Testis (tissue), 3 donors: ENCODE measurements around the gene SARM1. TPM values are rescaled to one million over a fixed set of nuclear protein-coding genes. Genes with fewer than 3 reads are reported as not detected.

Experiments
- DNase-seq: peaks from one replicate; pipeline ENCODE4 v3.0.0-alpha.2; 2019
- H3K27ac ChIP-seq, 2 donors: fragments of 200-600 bp; sonication (generic); one replicate each; pipeline ENCODE4 v1.5.1; 2019
- H3K27me3 ChIP-seq: fragments of 200-600 bp; sonication (generic); one replicate; pipeline ENCODE4 v1.5.1; 2019
- H3K36me3 ChIP-seq: fragments of 200-600 bp; sonication (generic); one replicate; pipeline ENCODE4 v1.5.1; 2017; ENCODE audit warnings: low read depth; ENCODE audit errors: missing control alignments
- H3K4me1 ChIP-seq: fragments of 200-600 bp; sonication (generic); one replicate; pipeline ENCODE4 v1.5.1; 2019
- H3K4me3 ChIP-seq, 2 donors: fragments of 200-600 bp; sonication (generic); one replicate each; pipeline ENCODE4 v1.5.1; 2017 to 2019
- H3K9me3 ChIP-seq: fragments of 200-600 bp; sonication (generic); one replicate; pipeline ENCODE4 v1.5.1; 2017
- POLR2A ChIP-seq: fragments of 450-650 bp; IDR thresholded peaks from one replicate; pipeline ENCODE4 v1.6.1; 2017; ENCODE audit warnings: antibody characterized with exemption, mild to moderate bottlenecking, moderate library complexity
- WGBS, 2 donors: methylation state at CpG; one replicate each; pipeline ENCODE4 v1.1.5; 2018; 5-methylcytosine and 5-hydroxymethylcytosine counted together
- intact Hi-C: fragments of 100-400 bp; cut with DNase I; formaldehyde crosslinking; loops from one replicate; pipeline ENCODE4 v1.15.1; 2023; ENCODE audit warnings: low total_unique reads
- polyA plus RNA-seq: library from polyadenylated mRNA; stranded (reverse); fragments of 350-450 nt; fragmentation: Illumina TruSeq; extraction: RNeasy Lipid Tissue Mini Kit (QIAGEN cat#74804); gene quantifications from one replicate; pipeline ENCODE4 v1.2.3, GENCODE V29; 2014; ENCODE audit warnings: low read depth, low replicate concordance; ENCODE audit not compliant: insufficient read depth
- total RNA-seq, 2 donors: library from RNA; depleted of rRNA; stranded (reverse); fragments of >200 nt; gene quantifications; one replicate each; pipeline ENCODE4 v1.2.3, GENCODE V29; 2016
- TF ChIP-seq, protein P1 (sequence below), 3 experiments: fragments of 450-650 bp in 2 of 3; fragments of 200-600 bp in 1 of 3; sonication (generic) in 1 of 3; IDR thresholded peaks; one replicate each; pipeline ENCODE4 v1.5.1; 2016 to 2019; ENCODE audit warnings: antibody characterized with exemption in 3 of 3, mild to moderate bottlenecking in 2 of 3, moderate library complexity in 1 of 3

SARM1 gene
- total and polyA plus RNA-seq, 3 donors from 2014 or later, result 6.6 to 19.9 (median 18.6) TPM

DNA sequence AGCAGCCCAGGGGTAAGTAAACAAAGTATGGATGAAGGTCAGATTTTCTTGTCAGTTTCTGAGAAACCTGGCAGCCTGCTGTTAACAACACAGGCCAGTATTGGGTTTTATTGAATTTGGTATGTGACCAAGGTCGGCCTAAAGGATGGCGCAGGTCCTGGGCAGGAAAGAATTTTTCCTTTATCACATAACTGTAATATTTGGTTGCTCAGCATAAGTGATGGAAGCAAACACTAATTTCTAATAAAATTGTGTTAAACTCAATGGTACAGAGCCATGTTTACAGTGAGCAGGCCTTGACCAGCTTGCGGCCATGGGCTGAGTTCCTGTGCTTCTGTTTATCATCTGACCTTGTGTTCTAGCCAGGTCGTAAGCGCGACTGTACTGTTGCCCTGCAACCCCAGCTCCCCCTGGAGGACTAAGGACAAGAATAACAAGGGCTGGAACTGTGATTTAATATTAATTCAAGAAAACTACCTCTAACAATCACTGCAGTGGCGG is 24.7 kb upstream of the SARM1 start:
- no peaks in the 10 kb centered on the region for H3K36me3 ChIP-seq

DNA sequence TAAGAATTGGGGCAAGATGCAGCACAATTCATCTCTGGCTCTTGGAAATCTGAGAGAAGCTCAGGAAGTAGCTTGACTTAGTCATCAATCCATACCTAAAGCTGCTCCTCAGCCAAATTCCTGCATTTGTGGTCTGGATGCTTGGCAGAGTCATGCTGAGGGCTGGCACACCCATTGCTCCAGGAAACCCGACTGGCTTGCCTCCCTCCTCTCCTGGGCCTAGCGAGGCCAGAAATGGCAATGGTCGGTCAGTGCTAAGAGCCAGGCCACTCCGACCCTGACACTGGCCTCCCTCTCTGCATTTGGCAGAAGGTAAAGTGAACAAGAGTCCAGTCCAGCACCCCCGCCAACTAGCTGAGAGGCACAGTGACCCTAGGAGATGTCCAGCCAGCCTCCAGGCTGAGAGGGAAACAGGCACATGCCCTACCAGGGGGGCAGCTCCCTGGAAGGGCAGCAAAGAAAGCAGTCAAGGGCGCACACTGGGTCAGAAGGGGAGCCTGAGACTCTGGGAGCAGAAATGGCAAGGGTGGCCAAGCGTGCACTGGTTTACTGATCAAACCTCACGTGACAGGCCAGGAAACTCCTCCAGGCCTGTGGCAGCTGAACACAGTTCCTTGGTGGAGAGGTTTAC is 24.1 kb upstream of the SARM1 start:
- WGBS, 2 donors, result 59 to 70% methylated on average over 6 to 8 of the region's 8 CpGs
- intact Hi-C loops, result no loop called here
- Histone ChIP-seq H3K4me3 (no peak overlapping the region), H3K9me3 (no peaks in the 10 kb centered on the region), H3K36me3 (no peaks in the 10 kb centered on the region), H3K27ac (peak overlapping the region; percentile 15 to 47), H3K4me1 (peaks cover 25% of the 10 kb centered on the region), H3K27me3 (no peaks in the 10 kb centered on the region)
- no peak for TF ChIP-seq POLR2A
- TF ChIP-seq, protein P1, sequence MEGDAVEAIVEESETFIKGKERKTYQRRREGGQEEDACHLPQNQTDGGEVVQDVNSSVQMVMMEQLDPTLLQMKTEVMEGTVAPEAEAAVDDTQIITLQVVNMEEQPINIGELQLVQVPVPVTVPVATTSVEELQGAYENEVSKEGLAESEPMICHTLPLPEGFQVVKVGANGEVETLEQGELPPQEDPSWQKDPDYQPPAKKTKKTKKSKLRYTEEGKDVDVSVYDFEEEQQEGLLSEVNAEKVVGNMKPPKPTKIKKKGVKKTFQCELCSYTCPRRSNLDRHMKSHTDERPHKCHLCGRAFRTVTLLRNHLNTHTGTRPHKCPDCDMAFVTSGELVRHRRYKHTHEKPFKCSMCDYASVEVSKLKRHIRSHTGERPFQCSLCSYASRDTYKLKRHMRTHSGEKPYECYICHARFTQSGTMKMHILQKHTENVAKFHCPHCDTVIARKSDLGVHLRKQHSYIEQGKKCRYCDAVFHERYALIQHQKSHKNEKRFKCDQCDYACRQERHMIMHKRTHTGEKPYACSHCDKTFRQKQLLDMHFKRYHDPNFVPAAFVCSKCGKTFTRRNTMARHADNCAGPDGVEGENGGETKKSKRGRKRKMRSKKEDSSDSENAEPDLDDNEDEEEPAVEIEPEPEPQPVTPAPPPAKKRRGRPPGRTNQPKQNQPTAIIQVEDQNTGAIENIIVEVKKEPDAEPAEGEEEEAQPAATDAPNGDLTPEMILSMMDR (IDR thresholded peaks at IDR 0.05), result no peak
- DNase-seq, result peak; percentile 44

More for the DNA sequence above, 24.7 kb upstream of the SARM1 start:
- no peaks in the 10 kb centered on the region for H3K9me3 ChIP-seq
- H3K27ac ChIP-seq, result peak overlapping the region; percentile 39 to 47
- intact Hi-C loops, result no loop called here
- H3K4me1 ChIP-seq, result peaks cover 25% of the 10 kb centered on the region
- TF ChIP-seq, protein P1 (IDR thresholded peaks at IDR 0.05), result peak; percentile 27 to 54 (median 32)
- no peak for TF ChIP-seq POLR2A
- peak; percentile 81 for DNase-seq
- WGBS, 2 donors, result 38 to 58% methylated on average over 7 of the region's 7 CpGs
- no peaks in the 10 kb centered on the region for H3K27me3 ChIP-seq
- no peak overlapping the region for H3K4me3 ChIP-seq

DNA sequence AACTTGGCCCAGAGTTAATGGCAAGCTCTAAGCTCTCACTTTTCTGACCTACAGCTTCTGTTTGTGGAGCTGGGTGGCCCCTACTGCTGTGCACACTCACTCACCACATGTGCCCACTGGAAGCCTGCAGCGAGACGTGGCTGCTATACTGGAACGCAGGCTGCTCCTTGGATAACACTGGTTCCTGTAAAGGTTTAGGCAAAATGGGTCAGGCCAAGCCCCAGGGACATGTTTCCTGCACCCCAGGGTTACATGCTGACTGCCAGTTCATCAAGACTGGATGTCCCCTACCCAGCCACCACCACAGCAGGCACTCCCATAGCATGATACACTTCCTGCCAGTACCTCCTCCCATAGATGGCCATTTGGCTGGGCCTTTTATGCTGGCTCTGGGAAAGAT is 22.5 kb upstream of the SARM1 start:
- TF ChIP-seq, protein P1 (IDR thresholded peaks at IDR 0.05), result no peak
- no peak for TF ChIP-seq POLR2A
- no peak overlapping the region for H3K27ac ChIP-seq
- H3K27me3 ChIP-seq, result no peaks in the 10 kb centered on the region
- H3K4me3 ChIP-seq, result no peak overlapping the region
- intact Hi-C loops, result no loop called here
- no peaks in the 10 kb centered on the region for H3K36me3 ChIP-seq
- 60 to 83% methylated on average over 3 of the region's 3 CpGs for WGBS, 2 donors
- DNase-seq, result no peak
- no peaks in the 10 kb centered on the region for H3K9me3 ChIP-seq
- peaks cover 25% of the 10 kb centered on the region for H3K4me1 ChIP-seq

DNA sequence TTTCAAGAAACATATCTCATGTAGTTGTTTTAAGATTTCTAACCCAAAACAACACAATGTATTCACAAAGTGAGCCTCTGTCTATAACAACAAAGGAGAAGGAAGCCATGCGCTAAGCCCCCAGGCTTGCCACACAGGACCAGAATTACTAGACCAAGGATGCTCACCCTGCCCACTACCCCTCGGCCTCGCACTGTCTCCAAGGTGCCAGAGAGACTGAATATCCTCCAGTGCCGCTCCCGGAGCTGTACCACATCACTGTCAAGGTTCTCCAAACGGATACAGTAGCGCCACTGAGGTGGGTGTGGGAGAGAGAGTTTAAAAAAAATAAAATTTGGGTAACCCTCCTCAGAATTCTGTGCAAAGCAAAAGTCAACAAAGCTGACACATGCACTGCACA is 21.2 kb upstream of the SARM1 start:
- intact Hi-C loops, result no loop called here
- no peak for DNase-seq
- no peak overlapping the region for H3K4me3 ChIP-seq
- H3K4me1 ChIP-seq, result peaks cover 25% of the 10 kb centered on the region
- H3K27ac ChIP-seq, result no peak overlapping the region
- no peaks in the 10 kb centered on the region for H3K36me3 ChIP-seq
- no peaks in the 10 kb centered on the region for H3K27me3 ChIP-seq
- TF ChIP-seq, protein P1 (IDR thresholded peaks at IDR 0.05), result no peak
- TF ChIP-seq POLR2A, result no peak
- WGBS, 2 donors, result 90 to 91% methylated on average over 7 of the region's 7 CpGs
- no peaks in the 10 kb centered on the region for H3K9me3 ChIP-seq
